ENCODE data around the gene PHLDB1.

Gene PHLDB1

DNA sequence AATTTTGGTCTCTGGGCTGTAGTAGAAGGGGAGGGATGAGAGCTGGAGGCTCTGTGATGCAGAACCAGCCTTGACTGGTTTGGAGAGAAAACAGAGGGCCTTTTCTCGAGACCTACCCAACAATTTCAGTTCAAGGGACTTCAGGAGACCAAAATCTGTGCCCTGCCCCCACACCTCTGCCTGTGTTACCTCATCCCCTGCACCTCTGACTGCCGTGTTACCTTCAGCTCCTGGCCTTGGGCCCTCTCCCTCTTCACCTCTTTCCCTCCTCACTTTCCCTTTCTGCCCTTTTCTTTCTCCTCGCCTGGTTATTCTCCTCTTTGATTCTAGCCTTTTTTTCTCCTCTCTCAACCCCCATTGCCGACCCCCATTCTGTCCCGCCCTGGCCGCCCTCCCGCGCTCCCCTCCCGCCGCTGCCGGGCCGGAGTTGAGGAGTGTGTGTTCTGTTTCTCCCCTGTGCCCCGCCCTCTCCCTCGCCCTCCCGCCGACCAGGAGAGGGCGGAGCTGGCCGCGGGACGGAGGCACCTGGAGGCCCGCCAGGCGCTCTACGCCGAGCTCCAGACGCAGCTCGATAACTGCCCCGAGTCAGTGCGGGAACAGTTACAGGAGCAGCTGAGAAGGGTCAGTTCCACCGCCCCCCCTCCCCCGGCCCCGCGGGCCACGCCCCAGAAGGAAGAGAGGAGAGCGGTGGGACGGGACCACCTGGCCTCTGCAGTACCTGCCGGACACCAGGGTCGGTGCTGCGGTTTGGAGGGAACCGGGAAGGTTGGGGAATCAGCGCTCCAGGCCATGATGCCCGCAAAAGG, 27.2 kb downstream of the PHLDB1 start:
- TF ChIP-seq ZBTB7A (IDR thresholded peaks at IDR 0.05; ENCODE audit: low read depth) (0 out of 2 replicates have a peak, but pooled peaks have one; percentile 30), TAF1 (IDR thresholded peaks at IDR 0.05; ENCODE audit: low read depth) (no peak), RAD21 (IDR thresholded peaks at IDR 0.05; ENCODE audit: low read depth) (no peak), CREB1 (IDR thresholded peaks at IDR 0.05; ENCODE audit: low read depth) (no peak), NFIC (IDR thresholded peaks at IDR 0.05) (peak; percentile 74), YY1 (IDR thresholded peaks at IDR 0.05; ENCODE audit: low read depth) (no peak), EP300 (IDR thresholded peaks at IDR 0.05; ENCODE audit: borderline replicate concordance) (no peak; the same call in 1 of the 2 replicates), TCF12 (IDR thresholded peaks at IDR 0.05; ENCODE audit: low read depth) (peak; percentile 60)
- TF ChIP-seq, protein P1, sequence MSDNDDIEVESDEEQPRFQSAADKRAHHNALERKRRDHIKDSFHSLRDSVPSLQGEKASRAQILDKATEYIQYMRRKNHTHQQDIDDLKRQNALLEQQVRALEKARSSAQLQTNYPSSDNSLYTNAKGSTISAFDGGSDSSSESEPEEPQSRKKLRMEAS (IDR thresholded peaks at IDR 0.05): peak; percentile 43; the same call in 1 of the 2 replicates

DNA sequence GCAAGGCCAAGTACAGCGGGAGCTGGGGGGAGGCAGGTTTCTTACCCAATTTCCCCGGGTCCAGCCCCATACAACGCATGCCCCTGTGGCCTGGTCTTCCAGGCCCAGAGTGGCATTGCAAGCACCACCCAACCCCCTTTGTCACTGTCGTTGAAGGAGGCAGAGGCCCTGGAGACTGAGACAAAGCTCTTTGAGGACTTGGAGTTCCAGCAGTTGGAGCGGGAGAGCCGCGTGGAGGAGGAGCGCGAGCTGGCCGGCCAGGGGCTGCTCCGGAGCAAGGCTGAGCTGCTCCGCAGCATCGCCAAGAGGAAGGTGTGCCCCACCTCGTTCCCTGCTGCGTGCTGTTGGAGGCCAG, 27.8 kb downstream of the PHLDB1 start:
- TF ChIP-seq EP300 (IDR thresholded peaks at IDR 0.05; ENCODE audit: borderline replicate concordance) (no peak; the same call in 1 of the 2 replicates), ZBTB7A (IDR thresholded peaks at IDR 0.05; ENCODE audit: low read depth) (no peak), EGR1 (IDR thresholded peaks at IDR 0.05) (no peak)

DNA sequence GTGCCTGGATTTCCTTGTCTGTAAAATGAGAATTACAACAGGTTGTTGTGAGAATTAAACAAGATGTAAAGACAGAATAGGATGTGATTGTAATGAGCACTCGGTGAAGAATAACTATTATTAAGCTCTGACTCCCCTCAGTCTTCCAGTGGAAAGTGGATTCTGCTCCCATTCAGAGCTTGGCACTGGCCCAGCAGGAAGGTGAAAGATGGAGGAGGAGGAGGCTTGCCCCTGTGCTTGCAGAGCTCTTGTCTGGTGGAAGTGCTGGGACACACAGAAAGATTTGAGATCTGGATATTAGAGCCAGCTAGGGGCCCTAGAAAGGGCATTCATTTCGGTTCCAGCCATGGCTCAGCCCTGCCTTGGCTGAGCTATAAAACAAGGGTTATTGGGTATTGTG, 28.2 kb downstream of the PHLDB1 start:
- TF ChIP-seq, protein P2, sequence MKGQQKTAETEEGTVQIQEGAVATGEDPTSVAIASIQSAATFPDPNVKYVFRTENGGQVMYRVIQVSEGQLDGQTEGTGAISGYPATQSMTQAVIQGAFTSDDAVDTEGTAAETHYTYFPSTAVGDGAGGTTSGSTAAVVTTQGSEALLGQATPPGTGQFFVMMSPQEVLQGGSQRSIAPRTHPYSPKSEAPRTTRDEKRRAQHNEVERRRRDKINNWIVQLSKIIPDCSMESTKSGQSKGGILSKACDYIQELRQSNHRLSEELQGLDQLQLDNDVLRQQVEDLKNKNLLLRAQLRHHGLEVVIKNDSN (IDR thresholded peaks at IDR 0.05): no peak
- TF ChIP-seq FOXM1 (IDR thresholded peaks at IDR 0.05; ENCODE audit: borderline replicate concordance, low read depth) (no peak), YY1 (IDR thresholded peaks at IDR 0.05; ENCODE audit: low read depth) (no peak), RAD21 (IDR thresholded peaks at IDR 0.05; ENCODE audit: low read depth) (no peak), TEAD4 (IDR thresholded peaks at IDR 0.05) (no peak), TCF12 (IDR thresholded peaks at IDR 0.05; ENCODE audit: low read depth) (no peak), EGR1 (IDR thresholded peaks at IDR 0.05) (no peak), NFIC (IDR thresholded peaks at IDR 0.05) (no peak), TAF1 (IDR thresholded peaks at IDR 0.05; ENCODE audit: low read depth) (no peak), ZBTB7A (IDR thresholded peaks at IDR 0.05; ENCODE audit: low read depth) (no peak), CEBPB (IDR thresholded peaks at IDR 0.05) (no peak), CREB1 (IDR thresholded peaks at IDR 0.05; ENCODE audit: low read depth) (no peak)
- TF ChIP-seq, protein P1 (IDR thresholded peaks at IDR 0.05): no peak
- TF ChIP-seq, protein P3, sequence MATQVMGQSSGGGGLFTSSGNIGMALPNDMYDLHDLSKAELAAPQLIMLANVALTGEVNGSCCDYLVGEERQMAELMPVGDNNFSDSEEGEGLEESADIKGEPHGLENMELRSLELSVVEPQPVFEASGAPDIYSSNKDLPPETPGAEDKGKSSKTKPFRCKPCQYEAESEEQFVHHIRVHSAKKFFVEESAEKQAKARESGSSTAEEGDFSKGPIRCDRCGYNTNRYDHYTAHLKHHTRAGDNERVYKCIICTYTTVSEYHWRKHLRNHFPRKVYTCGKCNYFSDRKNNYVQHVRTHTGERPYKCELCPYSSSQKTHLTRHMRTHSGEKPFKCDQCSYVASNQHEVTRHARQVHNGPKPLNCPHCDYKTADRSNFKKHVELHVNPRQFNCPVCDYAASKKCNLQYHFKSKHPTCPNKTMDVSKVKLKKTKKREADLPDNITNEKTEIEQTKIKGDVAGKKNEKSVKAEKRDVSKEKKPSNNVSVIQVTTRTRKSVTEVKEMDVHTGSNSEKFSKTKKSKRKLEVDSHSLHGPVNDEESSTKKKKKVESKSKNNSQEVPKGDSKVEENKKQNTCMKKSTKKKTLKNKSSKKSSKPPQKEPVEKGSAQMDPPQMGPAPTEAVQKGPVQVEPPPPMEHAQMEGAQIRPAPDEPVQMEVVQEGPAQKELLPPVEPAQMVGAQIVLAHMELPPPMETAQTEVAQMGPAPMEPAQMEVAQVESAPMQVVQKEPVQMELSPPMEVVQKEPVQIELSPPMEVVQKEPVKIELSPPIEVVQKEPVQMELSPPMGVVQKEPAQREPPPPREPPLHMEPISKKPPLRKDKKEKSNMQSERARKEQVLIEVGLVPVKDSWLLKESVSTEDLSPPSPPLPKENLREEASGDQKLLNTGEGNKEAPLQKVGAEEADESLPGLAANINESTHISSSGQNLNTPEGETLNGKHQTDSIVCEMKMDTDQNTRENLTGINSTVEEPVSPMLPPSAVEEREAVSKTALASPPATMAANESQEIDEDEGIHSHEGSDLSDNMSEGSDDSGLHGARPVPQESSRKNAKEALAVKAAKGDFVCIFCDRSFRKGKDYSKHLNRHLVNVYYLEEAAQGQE (IDR thresholded peaks at IDR 0.05; ENCODE audit: low read depth): no peak

DNA sequence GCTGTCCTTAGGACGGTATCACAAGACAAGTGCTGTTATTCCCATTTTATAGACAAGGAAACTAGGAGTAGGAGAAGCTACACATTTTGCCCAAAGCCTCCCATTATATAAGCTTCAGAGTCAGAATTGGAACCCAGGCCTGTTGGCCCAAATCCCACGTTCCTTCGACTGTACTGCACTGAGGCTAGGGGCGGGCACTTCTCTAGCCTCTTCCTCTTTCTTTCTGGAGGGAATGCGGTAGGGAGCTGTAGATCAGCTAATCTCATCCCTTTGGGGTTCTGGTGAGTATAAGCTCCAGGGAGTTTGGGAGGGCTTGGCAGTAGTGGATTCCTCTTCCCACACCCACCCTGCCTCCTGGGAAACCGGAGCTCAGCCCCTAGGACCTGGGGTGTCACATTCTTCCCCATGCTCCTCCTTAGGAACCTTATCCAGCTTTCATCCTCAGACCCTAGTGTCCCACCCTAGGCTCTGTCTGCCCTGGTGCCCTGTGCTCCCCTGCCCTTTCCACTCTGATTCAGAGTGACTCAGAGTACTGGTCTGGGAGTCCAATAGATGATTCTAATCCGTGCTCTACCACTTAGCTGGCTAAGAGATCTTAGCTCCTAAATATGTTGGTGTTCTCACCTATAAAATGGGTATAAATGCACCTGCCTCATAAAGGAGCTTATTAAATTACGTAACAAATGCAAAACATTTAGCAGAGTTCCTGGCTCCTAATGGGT, 29.3 kb downstream of the PHLDB1 start:
- TF ChIP-seq, protein P1 (IDR thresholded peaks at IDR 0.05): no peak
- TF ChIP-seq, protein P3 (IDR thresholded peaks at IDR 0.05; ENCODE audit: low read depth): no peak

DNA sequence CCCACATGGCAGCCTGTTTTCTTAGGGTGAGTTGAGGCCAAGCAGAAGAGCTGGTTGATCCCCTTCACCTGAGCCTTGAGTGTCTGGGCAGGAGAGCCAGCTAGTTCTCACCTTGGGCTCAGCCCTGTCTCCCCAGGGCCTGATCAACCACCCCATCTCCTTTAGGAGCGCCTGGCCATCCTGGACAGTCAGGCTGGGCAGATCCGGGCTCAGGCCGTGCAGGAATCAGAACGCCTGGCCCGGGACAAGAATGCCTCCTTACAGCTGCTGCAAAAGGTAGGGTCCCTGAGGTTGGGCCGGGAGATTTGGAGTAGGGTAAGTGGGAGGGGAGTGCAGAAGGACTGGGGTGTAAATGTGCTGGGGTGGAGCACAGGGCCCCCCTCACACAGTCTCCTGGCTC, 31.3 kb downstream of the PHLDB1 start:
- TF ChIP-seq, protein P2 (IDR thresholded peaks at IDR 0.05): no peak
- TF ChIP-seq CEBPB (IDR thresholded peaks at IDR 0.05): no peak
- TF ChIP-seq, protein P1 (IDR thresholded peaks at IDR 0.05): no peak
- no peak for TF ChIP-seq CREB1 (IDR thresholded peaks at IDR 0.05; ENCODE audit: low read depth)
- no peak for TF ChIP-seq TCF12 (IDR thresholded peaks at IDR 0.05; ENCODE audit: low read depth)
- TF ChIP-seq, protein P3 (IDR thresholded peaks at IDR 0.05; ENCODE audit: low read depth): no peak
